Measurements from ENCODE around the gene FGL2.
"Not testable (repeated sequence)": the region's sequence is repeated elsewhere in the genome, so short reads cannot be mapped to it uniquely, and the experiment has no call there.

FGL2 gene, protein sequence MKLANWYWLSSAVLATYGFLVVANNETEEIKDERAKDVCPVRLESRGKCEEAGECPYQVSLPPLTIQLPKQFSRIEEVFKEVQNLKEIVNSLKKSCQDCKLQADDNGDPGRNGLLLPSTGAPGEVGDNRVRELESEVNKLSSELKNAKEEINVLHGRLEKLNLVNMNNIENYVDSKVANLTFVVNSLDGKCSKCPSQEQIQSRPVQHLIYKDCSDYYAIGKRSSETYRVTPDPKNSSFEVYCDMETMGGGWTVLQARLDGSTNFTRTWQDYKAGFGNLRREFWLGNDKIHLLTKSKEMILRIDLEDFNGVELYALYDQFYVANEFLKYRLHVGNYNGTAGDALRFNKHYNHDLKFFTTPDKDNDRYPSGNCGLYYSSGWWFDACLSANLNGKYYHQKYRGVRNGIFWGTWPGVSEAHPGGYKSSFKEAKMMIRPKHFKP

DNA sequence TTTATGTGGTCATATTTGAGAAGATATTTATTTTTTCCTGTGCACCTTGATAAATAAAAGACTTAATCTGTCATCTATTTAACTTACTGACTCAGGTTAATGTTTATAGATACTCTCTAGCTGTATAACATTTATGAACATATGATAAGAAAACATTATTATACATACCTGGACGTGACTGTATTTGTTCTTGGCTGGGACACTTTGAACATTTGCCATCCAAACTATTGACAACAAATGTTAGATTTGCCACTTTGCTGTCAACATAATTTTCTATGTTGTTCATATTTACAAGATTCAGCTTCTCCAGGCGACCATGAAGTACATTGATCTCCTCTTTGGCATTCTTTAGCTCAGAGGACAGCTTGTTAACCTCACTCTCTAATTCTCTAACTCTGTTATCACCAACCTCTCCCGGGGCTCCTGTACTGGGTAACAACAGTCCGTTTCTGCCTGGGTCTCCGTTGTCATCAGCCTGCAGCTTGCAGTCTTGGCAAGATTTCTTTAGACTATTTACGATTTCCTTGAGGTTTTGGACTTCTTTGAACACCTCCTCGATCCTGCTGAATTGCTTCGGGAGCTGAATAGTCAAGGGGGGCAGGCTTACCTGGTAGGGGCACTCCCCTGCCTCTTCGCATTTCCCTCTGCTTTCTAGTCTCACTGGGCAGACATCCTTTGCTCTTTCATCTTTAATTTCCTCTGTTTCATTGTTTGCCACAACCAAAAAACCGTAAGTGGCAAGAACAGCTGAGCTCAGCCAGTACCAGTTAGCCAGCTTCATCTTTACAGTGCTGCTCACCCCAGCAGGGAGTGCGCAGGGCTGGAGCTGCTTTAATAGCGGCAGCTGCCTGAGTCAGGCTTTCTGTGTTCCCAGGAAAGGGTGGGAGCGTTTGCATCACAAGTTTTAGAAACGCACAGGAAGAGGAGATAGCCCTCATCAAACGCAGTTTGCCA is at the start of gene FGL2:
FGL2 (minus strand) TSS at position 807 of the 954 bp plus-strand sequence; CDS start at position 781, 26 bp downstream.
- H3K9ac ChIP-seq (ENCODE audit: low read depth, low read length) = peak within 1 kb of the TSS; percentile 33; the same call in 1 of the 2 replicates
- no peaks in the 10 kb centered on the region for H3K9me3 ChIP-seq (ENCODE audit: control insufficient read depth, insufficient read depth, low read length)
- H3K4me1 ChIP-seq (ENCODE audit: insufficient read depth, low read length) = no peaks in the 10 kb centered on the region
- no peaks in the 10 kb centered on the region for H3K36me3 ChIP-seq (ENCODE audit: insufficient read depth, low read length)

- no peak overlapping the region for H3K9ac ChIP-seq (ENCODE audit: low read depth, low read length)
- no peaks in the 10 kb centered on the region for H3K36me3 ChIP-seq (ENCODE audit: insufficient read depth, low read length)
- no peaks in the 10 kb centered on the region for H3K9me3 ChIP-seq (ENCODE audit: control insufficient read depth, insufficient read depth, low read length)
- peaks cover 6% of the 10 kb centered on the region for H3K4me1 ChIP-seq (ENCODE audit: insufficient read depth, low read length)
Measured at GRCh38 chr7:77248154-77248553, 48.5 kb upstream of the FGL2 start.

GRCh38 chr7:77247206-77247850 is 47.7 kb upstream of the FGL2 start:
- Histone ChIP-seq H3K36me3 (ENCODE audit: insufficient read depth, low read length) (no peaks in the 10 kb centered on the region), H3K9ac (ENCODE audit: low read depth, low read length) (no peak overlapping the region), H3K9me3 (ENCODE audit: control insufficient read depth, insufficient read depth, low read length) (no peaks in the 10 kb centered on the region), H3K4me1 (ENCODE audit: insufficient read depth, low read length) (peaks cover 9% of the 10 kb centered on the region)

- Histone ChIP-seq H3K4me1 (ENCODE audit: insufficient read depth, low read length) (peaks cover 15% of the 10 kb centered on the region), H3K9ac (ENCODE audit: low read depth, low read length) (no peak overlapping the region), H3K36me3 (ENCODE audit: insufficient read depth, low read length) (no peaks in the 10 kb centered on the region), H3K9me3 (ENCODE audit: control insufficient read depth, insufficient read depth, low read length) (no peaks in the 10 kb centered on the region)
Measured at GRCh38 chr7:77246026-77246640, 46.5 kb upstream of the FGL2 start.

- peaks cover 15% of the 10 kb centered on the region for H3K4me1 ChIP-seq (ENCODE audit: insufficient read depth, low read length)
- no peaks in the 10 kb centered on the region for H3K9me3 ChIP-seq (ENCODE audit: control insufficient read depth, insufficient read depth, low read length)
- H3K36me3 ChIP-seq (ENCODE audit: insufficient read depth, low read length) = no peaks in the 10 kb centered on the region
- no peak overlapping the region for H3K9ac ChIP-seq (ENCODE audit: low read depth, low read length)
Measured at GRCh38 chr7:77245015-77245755, 45.6 kb upstream of the FGL2 start.

- Histone ChIP-seq H3K36me3 (ENCODE audit: insufficient read depth, low read length) (no peaks in the 10 kb centered on the region), H3K9ac (ENCODE audit: low read depth, low read length) (no peak overlapping the region), H3K4me1 (ENCODE audit: insufficient read depth, low read length) (peaks cover 15% of the 10 kb centered on the region), H3K9me3 (ENCODE audit: control insufficient read depth, insufficient read depth, low read length) (no peaks in the 10 kb centered on the region)
Measured at GRCh38 chr7:77244222-77244934, 44.8 kb upstream of the FGL2 start.

DNA sequence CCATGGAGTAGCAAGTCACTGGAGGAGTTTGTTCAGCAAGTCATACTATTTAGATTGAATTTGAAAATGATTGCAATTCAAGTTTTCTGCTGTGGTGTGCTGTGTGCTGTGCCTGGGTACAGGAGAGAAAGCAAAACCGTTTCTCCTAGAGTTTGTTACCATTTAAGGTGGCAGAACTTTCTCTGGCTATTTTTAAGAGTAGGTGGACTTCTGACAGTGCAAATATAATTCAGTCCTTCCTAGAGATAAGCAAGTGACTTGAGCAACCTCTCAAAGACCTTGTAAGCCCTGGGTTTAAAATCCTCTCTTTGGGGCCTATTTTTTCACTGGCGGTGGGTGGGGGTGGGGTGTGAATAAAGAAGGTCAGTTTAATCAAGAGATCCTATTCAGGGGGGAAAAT is 42.9 kb upstream of the FGL2 start:
- Histone ChIP-seq H3K9ac (ENCODE audit: low read depth, low read length) (no peak overlapping the region), H3K9me3 (ENCODE audit: control insufficient read depth, insufficient read depth, low read length) (no peaks in the 10 kb centered on the region), H3K4me1 (ENCODE audit: insufficient read depth, low read length) (peaks cover 15% of the 10 kb centered on the region)

DNA sequence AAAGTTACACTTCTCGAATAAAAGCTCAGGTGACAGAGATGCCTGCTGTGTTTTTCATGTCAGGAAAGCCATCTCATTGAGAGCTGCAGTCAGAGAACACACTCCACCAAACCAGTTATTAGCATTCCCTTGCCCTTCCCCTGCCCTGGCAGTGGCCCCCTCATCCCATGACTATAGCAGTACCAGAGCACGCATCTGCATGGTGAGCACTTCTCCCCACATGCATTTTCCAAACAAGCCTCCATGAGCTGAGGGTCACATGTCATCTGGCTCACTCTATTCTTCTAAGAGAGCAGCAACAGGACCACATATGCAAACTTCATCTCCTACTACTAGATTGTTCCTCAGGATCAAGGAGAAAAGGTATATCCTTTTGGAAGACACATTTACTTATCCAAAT is 42.4 kb upstream of the FGL2 start:
- H3K36me3 ChIP-seq (ENCODE audit: insufficient read depth, low read length) = no peaks in the 10 kb centered on the region
- H3K9ac ChIP-seq (ENCODE audit: low read depth, low read length) = no peak overlapping the region
- peaks cover 15% of the 10 kb centered on the region for H3K4me1 ChIP-seq (ENCODE audit: insufficient read depth, low read length)
- no peaks in the 10 kb centered on the region for H3K9me3 ChIP-seq (ENCODE audit: control insufficient read depth, insufficient read depth, low read length)

More for the DNA sequence above, 42.9 kb upstream of the FGL2 start:
- H3K36me3 ChIP-seq (ENCODE audit: insufficient read depth, low read length) = no peaks in the 10 kb centered on the region

DNA sequence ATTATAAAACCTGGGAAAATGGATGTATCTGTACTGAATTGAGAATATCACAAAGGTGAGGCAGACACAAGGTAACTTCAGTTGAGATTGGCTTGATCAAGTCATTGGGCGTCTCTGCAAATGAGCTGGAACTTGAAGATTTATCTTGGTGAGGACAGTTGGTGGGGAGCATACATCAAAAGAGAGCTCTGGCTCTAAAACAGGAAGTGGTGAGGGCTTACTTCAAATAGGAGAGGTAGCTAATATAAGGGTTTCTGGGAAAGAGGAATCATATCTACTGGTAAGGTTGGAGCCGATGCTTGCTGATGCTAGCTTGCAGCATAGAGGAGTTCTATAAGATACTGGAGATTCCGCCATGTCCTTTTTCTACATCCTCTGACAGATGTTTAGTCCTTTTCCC is 39.9 kb upstream of the FGL2 start:
- Histone ChIP-seq H3K36me3 (ENCODE audit: insufficient read depth, low read length) (no peaks in the 10 kb centered on the region), H3K9ac (ENCODE audit: low read depth, low read length) (no peak overlapping the region), H3K9me3 (ENCODE audit: control insufficient read depth, insufficient read depth, low read length) (no peaks in the 10 kb centered on the region), H3K4me1 (ENCODE audit: insufficient read depth, low read length) (peaks cover 9% of the 10 kb centered on the region; the same call in 1 of the 2 replicates)

- no peaks in the 10 kb centered on the region for H3K36me3 ChIP-seq (ENCODE audit: insufficient read depth, low read length)
- H3K9me3 ChIP-seq (ENCODE audit: control insufficient read depth, insufficient read depth, low read length) = no peaks in the 10 kb centered on the region
- H3K9ac ChIP-seq (ENCODE audit: low read depth, low read length) = no peak overlapping the region
- peaks cover 9% of the 10 kb centered on the region; the same call in 1 of the 2 replicates for H3K4me1 ChIP-seq (ENCODE audit: insufficient read depth, low read length)
Measured at GRCh38 chr7:77238703-77239136, 39.1 kb upstream of the FGL2 start.

GRCh38 chr7:77235276-77235675 is 35.7 kb upstream of the FGL2 start:
- H3K4me1 ChIP-seq (ENCODE audit: insufficient read depth, low read length) = no peaks in the 10 kb centered on the region
- H3K36me3 ChIP-seq (ENCODE audit: insufficient read depth, low read length) = no peaks in the 10 kb centered on the region
- H3K9me3 ChIP-seq (ENCODE audit: control insufficient read depth, insufficient read depth, low read length) = no peaks in the 10 kb centered on the region
- H3K9ac ChIP-seq (ENCODE audit: low read depth, low read length) = no peak overlapping the region

DNA sequence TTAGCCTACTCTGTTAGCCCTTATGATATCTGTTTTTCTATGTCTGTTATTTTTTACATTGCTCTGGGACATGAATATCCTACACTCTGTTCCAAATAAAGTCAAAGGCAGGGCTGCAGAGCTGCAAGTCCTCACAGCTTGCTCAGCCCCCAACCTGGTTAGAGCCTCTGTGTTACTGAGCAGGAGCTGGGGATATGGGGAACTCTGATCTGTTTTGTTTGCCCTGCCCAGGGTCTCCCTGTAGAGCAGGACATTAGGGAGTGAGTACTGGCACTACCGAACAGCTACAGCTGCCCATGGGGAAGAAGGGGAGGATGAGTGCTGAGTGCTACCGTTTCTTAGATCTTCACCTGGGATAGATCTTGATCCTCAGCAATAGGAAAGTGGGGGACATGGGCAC is 32.8 kb upstream of the FGL2 start:
- Histone ChIP-seq H3K9me3 (ENCODE audit: control insufficient read depth, insufficient read depth, low read length) (no peaks in the 10 kb centered on the region), H3K36me3 (ENCODE audit: insufficient read depth, low read length) (no peaks in the 10 kb centered on the region), H3K9ac (ENCODE audit: low read depth, low read length) (no peak overlapping the region), H3K4me1 (ENCODE audit: insufficient read depth, low read length) (no peaks in the 10 kb centered on the region)

GRCh38 chr7:77228795-77229194 is 29.2 kb upstream of the FGL2 start:
- H3K36me3 ChIP-seq (ENCODE audit: insufficient read depth, low read length); H3K9ac ChIP-seq (ENCODE audit: low read depth, low read length); H3K4me1 ChIP-seq (ENCODE audit: insufficient read depth, low read length); H3K9me3 ChIP-seq (ENCODE audit: control insufficient read depth, insufficient read depth, low read length): not testable (repeated sequence)
